ENCODE measurements around the gene HIVEP3.

HIVEP3 gene

DNA sequence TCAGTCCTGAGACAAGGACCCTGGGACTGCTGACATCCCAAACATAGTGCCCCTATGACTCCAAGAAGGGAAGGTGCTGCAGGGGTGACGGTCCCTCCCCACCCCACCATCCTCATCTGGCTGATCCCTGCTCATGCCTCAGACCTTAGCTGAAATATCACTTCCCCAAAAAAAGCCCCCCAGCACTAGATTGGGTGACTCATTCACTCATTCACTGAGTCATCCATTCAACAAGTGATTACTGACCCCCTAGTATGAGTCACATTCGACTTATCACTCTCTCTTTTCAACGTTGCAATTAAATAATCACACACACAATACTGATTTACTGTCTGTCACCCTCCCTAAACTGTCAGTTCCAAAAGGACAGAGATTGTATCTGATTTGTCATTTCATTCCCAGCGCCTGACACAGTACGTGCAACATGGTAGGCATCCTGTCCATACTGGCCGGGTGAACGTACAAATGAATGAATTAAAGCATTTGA is 48.6 kb downstream of the HIVEP3 start (continued):
- peak; percentile 98 for TF ChIP-seq ZFP37 (tag by site-specific recombination; IDR thresholded peaks at IDR 0.05)
- TF ChIP-seq, protein P1, sequence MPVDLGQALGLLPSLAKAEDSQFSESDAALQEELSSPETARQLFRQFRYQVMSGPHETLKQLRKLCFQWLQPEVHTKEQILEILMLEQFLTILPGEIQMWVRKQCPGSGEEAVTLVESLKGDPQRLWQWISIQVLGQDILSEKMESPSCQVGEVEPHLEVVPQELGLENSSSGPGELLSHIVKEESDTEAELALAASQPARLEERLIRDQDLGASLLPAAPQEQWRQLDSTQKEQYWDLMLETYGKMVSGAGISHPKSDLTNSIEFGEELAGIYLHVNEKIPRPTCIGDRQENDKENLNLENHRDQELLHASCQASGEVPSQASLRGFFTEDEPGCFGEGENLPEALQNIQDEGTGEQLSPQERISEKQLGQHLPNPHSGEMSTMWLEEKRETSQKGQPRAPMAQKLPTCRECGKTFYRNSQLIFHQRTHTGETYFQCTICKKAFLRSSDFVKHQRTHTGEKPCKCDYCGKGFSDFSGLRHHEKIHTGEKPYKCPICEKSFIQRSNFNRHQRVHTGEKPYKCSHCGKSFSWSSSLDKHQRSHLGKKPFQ (tag by site-specific recombination; IDR thresholded peaks at IDR 0.05), result no peak
- TF ChIP-seq ZNF514 (tag by site-specific recombination; IDR thresholded peaks at IDR 0.05), result no peak
- peak; percentile 78 for TF ChIP-seq ZNF2 (tag by site-specific recombination; IDR thresholded peaks at IDR 0.05)
- no peak for TF ChIP-seq ZNF785 (tag by site-specific recombination; IDR thresholded peaks at IDR 0.05)
- peak; percentile 94; the same call in 1 of the 2 replicates for TF ChIP-seq ZNF391 (tag by site-specific recombination; IDR thresholded peaks at IDR 0.05; ENCODE audit: borderline replicate concordance, low read depth)
- no peak for TF ChIP-seq HOXA7 (CRISPR knock-in tag; IDR thresholded peaks at IDR 0.05; ENCODE audit: borderline replicate concordance)
- TF ChIP-seq, protein P2, sequence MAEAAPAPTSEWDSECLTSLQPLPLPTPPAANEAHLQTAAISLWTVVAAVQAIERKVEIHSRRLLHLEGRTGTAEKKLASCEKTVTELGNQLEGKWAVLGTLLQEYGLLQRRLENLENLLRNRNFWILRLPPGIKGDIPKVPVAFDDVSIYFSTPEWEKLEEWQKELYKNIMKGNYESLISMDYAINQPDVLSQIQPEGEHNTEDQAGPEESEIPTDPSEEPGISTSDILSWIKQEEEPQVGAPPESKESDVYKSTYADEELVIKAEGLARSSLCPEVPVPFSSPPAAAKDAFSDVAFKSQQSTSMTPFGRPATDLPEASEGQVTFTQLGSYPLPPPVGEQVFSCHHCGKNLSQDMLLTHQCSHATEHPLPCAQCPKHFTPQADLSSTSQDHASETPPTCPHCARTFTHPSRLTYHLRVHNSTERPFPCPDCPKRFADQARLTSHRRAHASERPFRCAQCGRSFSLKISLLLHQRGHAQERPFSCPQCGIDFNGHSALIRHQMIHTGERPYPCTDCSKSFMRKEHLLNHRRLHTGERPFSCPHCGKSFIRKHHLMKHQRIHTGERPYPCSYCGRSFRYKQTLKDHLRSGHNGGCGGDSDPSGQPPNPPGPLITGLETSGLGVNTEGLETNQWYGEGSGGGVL (tag by site-specific recombination; IDR thresholded peaks at IDR 0.05), result peak; percentile 95
- TF ChIP-seq, protein P3, sequence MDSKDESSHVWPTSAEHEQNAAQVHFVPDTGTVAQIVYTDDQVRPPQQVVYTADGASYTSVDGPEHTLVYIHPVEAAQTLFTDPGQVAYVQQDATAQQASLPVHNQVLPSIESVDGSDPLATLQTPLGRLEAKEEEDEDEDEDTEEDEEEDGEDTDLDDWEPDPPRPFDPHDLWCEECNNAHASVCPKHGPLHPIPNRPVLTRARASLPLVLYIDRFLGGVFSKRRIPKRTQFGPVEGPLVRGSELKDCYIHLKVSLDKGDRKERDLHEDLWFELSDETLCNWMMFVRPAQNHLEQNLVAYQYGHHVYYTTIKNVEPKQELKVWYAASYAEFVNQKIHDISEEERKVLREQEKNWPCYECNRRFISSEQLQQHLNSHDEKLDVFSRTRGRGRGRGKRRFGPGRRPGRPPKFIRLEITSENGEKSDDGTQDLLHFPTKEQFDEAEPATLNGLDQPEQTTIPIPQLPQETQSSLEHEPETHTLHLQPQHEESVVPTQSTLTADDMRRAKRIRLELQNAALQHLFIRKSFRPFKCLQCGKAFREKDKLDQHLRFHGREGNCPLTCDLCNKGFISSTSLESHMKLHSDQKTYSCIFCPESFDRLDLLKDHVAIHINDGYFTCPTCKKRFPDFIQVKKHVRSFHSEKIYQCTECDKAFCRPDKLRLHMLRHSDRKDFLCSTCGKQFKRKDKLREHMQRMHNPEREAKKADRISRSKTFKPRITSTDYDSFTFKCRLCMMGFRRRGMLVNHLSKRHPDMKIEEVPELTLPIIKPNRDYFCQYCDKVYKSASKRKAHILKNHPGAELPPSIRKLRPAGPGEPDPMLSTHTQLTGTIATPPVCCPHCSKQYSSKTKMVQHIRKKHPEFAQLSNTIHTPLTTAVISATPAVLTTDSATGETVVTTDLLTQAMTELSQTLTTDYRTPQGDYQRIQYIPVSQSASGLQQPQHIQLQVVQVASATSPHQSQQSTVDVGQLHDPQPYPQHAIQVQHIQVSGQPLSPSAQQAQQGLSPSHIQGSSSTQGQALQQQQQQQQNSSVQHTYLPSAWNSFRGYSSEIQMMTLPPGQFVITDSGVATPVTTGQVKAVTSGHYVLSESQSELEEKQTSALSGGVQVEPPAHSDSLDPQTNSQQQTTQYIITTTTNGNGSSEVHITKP (tag by site-specific recombination; IDR thresholded peaks at IDR 0.05), result peak; percentile 74
- peak; percentile 45 for TF ChIP-seq ZNF335 (tag by site-specific recombination; conservative IDR thresholded peaks at IDR 0.05)
- TF ChIP-seq ZNF169 (tag by site-specific recombination; IDR thresholded peaks at IDR 0.05), result no peak
- TF ChIP-seq, protein P4, sequence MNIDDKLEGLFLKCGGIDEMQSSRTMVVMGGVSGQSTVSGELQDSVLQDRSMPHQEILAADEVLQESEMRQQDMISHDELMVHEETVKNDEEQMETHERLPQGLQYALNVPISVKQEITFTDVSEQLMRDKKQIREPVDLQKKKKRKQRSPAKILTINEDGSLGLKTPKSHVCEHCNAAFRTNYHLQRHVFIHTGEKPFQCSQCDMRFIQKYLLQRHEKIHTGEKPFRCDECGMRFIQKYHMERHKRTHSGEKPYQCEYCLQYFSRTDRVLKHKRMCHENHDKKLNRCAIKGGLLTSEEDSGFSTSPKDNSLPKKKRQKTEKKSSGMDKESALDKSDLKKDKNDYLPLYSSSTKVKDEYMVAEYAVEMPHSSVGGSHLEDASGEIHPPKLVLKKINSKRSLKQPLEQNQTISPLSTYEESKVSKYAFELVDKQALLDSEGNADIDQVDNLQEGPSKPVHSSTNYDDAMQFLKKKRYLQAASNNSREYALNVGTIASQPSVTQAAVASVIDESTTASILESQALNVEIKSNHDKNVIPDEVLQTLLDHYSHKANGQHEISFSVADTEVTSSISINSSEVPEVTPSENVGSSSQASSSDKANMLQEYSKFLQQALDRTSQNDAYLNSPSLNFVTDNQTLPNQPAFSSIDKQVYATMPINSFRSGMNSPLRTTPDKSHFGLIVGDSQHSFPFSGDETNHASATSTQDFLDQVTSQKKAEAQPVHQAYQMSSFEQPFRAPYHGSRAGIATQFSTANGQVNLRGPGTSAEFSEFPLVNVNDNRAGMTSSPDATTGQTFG (tag by site-specific recombination; IDR thresholded peaks at IDR 0.05; ENCODE audit: borderline replicate concordance), result 0 out of 2 replicates have a peak, but pooled peaks have one; percentile 68
- no peak for TF ChIP-seq ZNF138 (tag by site-specific recombination; IDR thresholded peaks at IDR 0.05; ENCODE audit: borderline replicate concordance)
- TF ChIP-seq ZBTB8A (tag by site-specific recombination; IDR thresholded peaks at IDR 0.05), result no peak
- TF ChIP-seq ZNF10 (tag by site-specific recombination; IDR thresholded peaks at IDR 0.05), result peak; percentile 90
- TF ChIP-seq ZNF664 (tag by site-specific recombination; IDR thresholded peaks at IDR 0.05), result no peak; the same call in 1 of the 2 replicates
- peak; percentile 85 for TF ChIP-seq ZNF501 (tag by site-specific recombination; IDR thresholded peaks at IDR 0.05)
- TF ChIP-seq ZNF112 (tag by site-specific recombination; IDR thresholded peaks at IDR 0.05), result no peak
- no peak for TF ChIP-seq EGR2 (tag by site-specific recombination; IDR thresholded peaks at IDR 0.05; ENCODE audit: low read depth)
- no peak for TF ChIP-seq ZNF19 (tag by site-specific recombination; IDR thresholded peaks at IDR 0.05; ENCODE audit: low read depth)
- no peak for TF ChIP-seq ZNF530 (tag by site-specific recombination; IDR thresholded peaks at IDR 0.05; ENCODE audit: low read depth)
- TF ChIP-seq ZNF529 (tag by site-specific recombination; IDR thresholded peaks at IDR 0.05; ENCODE audit: insufficient replicate concordance), result peak; percentile 41
- TF ChIP-seq ZFP69B (tag by site-specific recombination; IDR thresholded peaks at IDR 0.05), result peak; percentile 88
- peak; percentile 87 for TF ChIP-seq BCL11B (tag by site-specific recombination; IDR thresholded peaks at IDR 0.05; ENCODE audit: low read depth)
- TF ChIP-seq, protein P5, sequence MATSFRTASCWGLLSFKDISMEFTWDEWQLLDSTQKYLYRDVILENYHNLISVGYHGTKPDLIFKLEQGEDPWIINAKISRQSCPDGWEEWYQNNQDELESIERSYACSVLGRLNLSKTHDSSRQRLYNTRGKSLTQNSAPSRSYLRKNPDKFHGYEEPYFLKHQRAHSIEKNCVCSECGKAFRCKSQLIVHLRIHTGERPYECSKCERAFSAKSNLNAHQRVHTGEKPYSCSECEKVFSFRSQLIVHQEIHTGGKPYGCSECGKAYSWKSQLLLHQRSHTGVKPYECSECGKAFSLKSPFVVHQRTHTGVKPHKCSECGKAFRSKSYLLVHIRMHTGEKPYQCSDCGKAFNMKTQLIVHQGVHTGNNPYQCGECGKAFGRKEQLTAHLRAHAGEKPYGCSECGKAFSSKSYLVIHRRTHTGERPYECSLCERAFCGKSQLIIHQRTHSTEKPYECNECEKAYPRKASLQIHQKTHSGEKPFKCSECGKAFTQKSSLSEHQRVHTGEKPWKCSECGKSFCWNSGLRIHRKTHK (tag by site-specific recombination; IDR thresholded peaks at IDR 0.05), result no peak
- TF ChIP-seq, protein P6, sequence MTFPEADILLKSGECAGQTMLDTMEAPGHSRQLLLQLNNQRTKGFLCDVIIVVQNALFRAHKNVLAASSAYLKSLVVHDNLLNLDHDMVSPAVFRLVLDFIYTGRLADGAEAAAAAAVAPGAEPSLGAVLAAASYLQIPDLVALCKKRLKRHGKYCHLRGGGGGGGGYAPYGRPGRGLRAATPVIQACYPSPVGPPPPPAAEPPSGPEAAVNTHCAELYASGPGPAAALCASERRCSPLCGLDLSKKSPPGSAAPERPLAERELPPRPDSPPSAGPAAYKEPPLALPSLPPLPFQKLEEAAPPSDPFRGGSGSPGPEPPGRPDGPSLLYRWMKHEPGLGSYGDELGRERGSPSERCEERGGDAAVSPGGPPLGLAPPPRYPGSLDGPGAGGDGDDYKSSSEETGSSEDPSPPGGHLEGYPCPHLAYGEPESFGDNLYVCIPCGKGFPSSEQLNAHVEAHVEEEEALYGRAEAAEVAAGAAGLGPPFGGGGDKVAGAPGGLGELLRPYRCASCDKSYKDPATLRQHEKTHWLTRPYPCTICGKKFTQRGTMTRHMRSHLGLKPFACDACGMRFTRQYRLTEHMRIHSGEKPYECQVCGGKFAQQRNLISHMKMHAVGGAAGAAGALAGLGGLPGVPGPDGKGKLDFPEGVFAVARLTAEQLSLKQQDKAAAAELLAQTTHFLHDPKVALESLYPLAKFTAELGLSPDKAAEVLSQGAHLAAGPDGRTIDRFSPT (tag by site-specific recombination; IDR thresholded peaks at IDR 0.05), result peak; percentile 99
- no peak for TF ChIP-seq YY1 (tag by site-specific recombination; IDR thresholded peaks at IDR 0.05)

Measured in HEK293 (cell line).